H9 (cell line): Measurements from ENCODE around the gene OGFRL1. TPM values are rescaled to one million over a fixed set of nuclear protein-coding genes. Genes with fewer than 3 reads are reported as not detected.
A peak's percentile ranks its signal among the peaks of the same experiment; 100 is the strongest.

Experiments
- DNase-seq: peaks from one replicate; pipeline ENCODE4 v3.0.0-alpha.2; 2017
- H2AFZ ChIP-seq: one replicate; pipeline ENCODE4 v1.6.1; 2013; ENCODE audit warnings: mild to moderate bottlenecking, low read length, control low read depth, moderate library complexity
- H2AK5ac ChIP-seq: 2 replicates; pipeline ENCODE4 v1.6.1; 2013; ENCODE audit warnings: low read length, control low read depth, mixed read lengths; ENCODE audit not compliant: insufficient read length
- H2BK120ac ChIP-seq: one replicate; pipeline ENCODE4 v1.6.1; 2013; ENCODE audit warnings: low read depth, mild to moderate bottlenecking, low read length, control low read depth, inconsistent platforms; ENCODE audit not compliant: poor library complexity, severe bottlenecking
- H2BK12ac ChIP-seq: 2 replicates; pipeline ENCODE4 v1.6.1; 2013; ENCODE audit warnings: low read length, control low read depth, mixed read lengths, low read depth; ENCODE audit not compliant: insufficient read length
- H2BK15ac ChIP-seq: 2 replicates; pipeline ENCODE4 v1.6.1; 2013; ENCODE audit warnings: low read depth, low read length, control low read depth
- H2BK20ac ChIP-seq: one replicate; pipeline ENCODE4 v1.6.1; 2013; ENCODE audit warnings: low read depth, mild to moderate bottlenecking, low read length, control low read depth, inconsistent platforms; ENCODE audit not compliant: poor library complexity, severe bottlenecking
- H2BK5ac ChIP-seq: 2 replicates; pipeline ENCODE4 v1.6.1; 2013; ENCODE audit warnings: low read length, control low read depth, mixed read lengths; ENCODE audit not compliant: insufficient read length
- H3K14ac ChIP-seq: 2 replicates; pipeline ENCODE4 v1.6.1; 2013; ENCODE audit warnings: low read length, control low read depth; ENCODE audit not compliant: insufficient read depth
- H3K18ac ChIP-seq: 2 replicates; pipeline ENCODE4 v1.6.1; 2013; ENCODE audit warnings: low read depth, mild to moderate bottlenecking, mixed read lengths, low read length, control low read depth; ENCODE audit not compliant: insufficient read length
- H3K23ac ChIP-seq: 2 replicates; pipeline ENCODE4 v1.6.1; 2013; ENCODE audit warnings: low read length, control low read depth, mixed read lengths, low read depth; ENCODE audit not compliant: insufficient read length
- H3K23me2 ChIP-seq: 2 replicates; pipeline ENCODE4 v1.6.1; 2013; ENCODE audit warnings: low read depth, mild to moderate bottlenecking, mixed read lengths, low read length, control low read depth; ENCODE audit not compliant: insufficient read length, poor library complexity, severe bottlenecking
- H3K27ac ChIP-seq: 2 replicates; pipeline ENCODE4 v1.5.1; 2013; ENCODE audit warnings: low read length, control low read depth, mixed read lengths, low read depth; ENCODE audit not compliant: insufficient read length
- H3K27me3 ChIP-seq: 2 replicates; pipeline ENCODE4 v1.6.1; 2013; ENCODE audit warnings: low read length, control low read depth, inconsistent platforms; ENCODE audit not compliant: insufficient read depth
- H3K4ac ChIP-seq: 2 replicates; pipeline ENCODE4 v1.6.1; 2013; ENCODE audit warnings: low read depth, mild to moderate bottlenecking, control low read depth, inconsistent platforms, low read length, moderate library complexity
- H3K4me1 ChIP-seq: 2 replicates; pipeline ENCODE4 v1.6.1; 2013; ENCODE audit warnings: low read length, control low read depth, inconsistent platforms; ENCODE audit not compliant: insufficient read depth
- H3K4me2 ChIP-seq: 2 replicates; pipeline ENCODE4 v1.6.1; 2013; ENCODE audit warnings: low read length, control low read depth, mixed read lengths; ENCODE audit not compliant: insufficient read length, insufficient read depth
- H3K56ac ChIP-seq: 2 replicates; pipeline ENCODE4 v1.6.1; 2013; ENCODE audit warnings: low read depth, mild to moderate bottlenecking, mixed read lengths, low read length, control low read depth; ENCODE audit not compliant: insufficient read length
- H3K79me1 ChIP-seq: 2 replicates; pipeline ENCODE4 v1.6.1; 2013; ENCODE audit warnings: low read depth, mild to moderate bottlenecking, moderate library complexity, low read length, control low read depth, inconsistent platforms; ENCODE audit not compliant: insufficient read depth, poor library complexity, severe bottlenecking
- H3K79me2 ChIP-seq: 2 replicates; pipeline ENCODE4 v1.6.1; 2013; ENCODE audit warnings: low read length, control low read depth, inconsistent platforms; ENCODE audit not compliant: insufficient read depth
- H3K9ac ChIP-seq: 2 replicates; pipeline ENCODE4 v1.6.1; 2013; ENCODE audit warnings: low read length, control low read depth, mixed read lengths; ENCODE audit not compliant: insufficient read length; ENCODE audit errors: extremely low read depth
- H3K9me3 ChIP-seq: one replicate; pipeline ENCODE4 v1.6.1; 2013; ENCODE audit warnings: low read depth, low read length, inconsistent platforms; ENCODE audit not compliant: control insufficient read depth
- H3T11ph ChIP-seq: one replicate; pipeline ENCODE4 v1.6.1; 2013; ENCODE audit warnings: mild to moderate bottlenecking, low read length, control low read depth, inconsistent platforms
- H4K20me1 ChIP-seq: one replicate; pipeline ENCODE4 v1.6.1; 2013; ENCODE audit not compliant: control insufficient read depth, insufficient read length, insufficient read depth
- H4K5ac ChIP-seq: 2 replicates; pipeline ENCODE4 v1.6.1; 2013; ENCODE audit warnings: low read depth, mild to moderate bottlenecking, mixed read lengths, low read length, control low read depth; ENCODE audit not compliant: insufficient read length
- H4K8ac ChIP-seq: replicated peaks from 2 replicates; pipeline ENCODE4 v1.6.1; 2013; ENCODE audit warnings: low read length, control low read depth, mixed read lengths, low read depth; ENCODE audit not compliant: insufficient read length
- H4K91ac ChIP-seq: 2 replicates; pipeline ENCODE4 v1.6.1; 2013; ENCODE audit warnings: low read depth, mild to moderate bottlenecking, moderate library complexity, mixed read lengths, low read length, control low read depth; ENCODE audit not compliant: insufficient read length
- H3K27ac Mint-ChIP-seq, 3 experiments: 2 replicates in 2 of 3; 3 replicates in 1 of 3; pipeline ENCODE4 v1.8.0; 2020 to 2021; ENCODE audit warnings: mixed read lengths in 3 of 3, mild to moderate bottlenecking in 1 of 3, moderate library complexity in 1 of 3
- H3K27me3 Mint-ChIP-seq: 2 replicates; pipeline ENCODE4 v1.8.0; 2021; ENCODE audit warnings: low read depth, mild to moderate bottlenecking, moderate library complexity, mixed read lengths
- H3K36me3 Mint-ChIP-seq, 3 experiments: 2 replicates in 2 of 3; 3 replicates in 1 of 3; pipeline ENCODE4 v1.8.0; 2020 to 2021; ENCODE audit warnings: low read depth in 3 of 3, mixed read lengths in 3 of 3; ENCODE audit not compliant: insufficient read depth in 1 of 3
- H3K4me1 Mint-ChIP-seq, 2 experiments: 2 replicates each; pipeline ENCODE4 v1.8.0; 2020; ENCODE audit warnings: mixed read lengths in 2 of 2
- H3K4me3 Mint-ChIP-seq, 2 experiments: 2 replicates in 1 of 2; 3 replicates in 1 of 2; pipeline ENCODE4 v1.8.0; 2020 to 2021; ENCODE audit warnings: mild to moderate bottlenecking in 2 of 2, mixed read lengths in 2 of 2, moderate library complexity in 1 of 2
- H3K9me3 Mint-ChIP-seq, 2 experiments: 2 replicates in 1 of 2; 3 replicates in 1 of 2; pipeline ENCODE4 v1.8.0; 2020; ENCODE audit warnings: mild to moderate bottlenecking in 2 of 2, mixed read lengths in 2 of 2, moderate library complexity in 1 of 2
- total RNA-seq: library from RNA; stranded (reverse); gene quantifications from 2 replicates; pipeline ENCODE4 v1.2.1, GENCODE V29; 2021
- TF ChIP-seq, protein P1 (sequence below): fragments of 200-600 bp; sonication (generic); conservative IDR thresholded peaks from 3 replicates; pipeline ENCODE4 v1.8.0; 2021; ENCODE audit warnings: antibody characterized with exemption, mild to moderate bottlenecking

OGFRL1 gene
- total RNA-seq, 1 experiment from 2014 or later = 2.8 TPM

DNA sequence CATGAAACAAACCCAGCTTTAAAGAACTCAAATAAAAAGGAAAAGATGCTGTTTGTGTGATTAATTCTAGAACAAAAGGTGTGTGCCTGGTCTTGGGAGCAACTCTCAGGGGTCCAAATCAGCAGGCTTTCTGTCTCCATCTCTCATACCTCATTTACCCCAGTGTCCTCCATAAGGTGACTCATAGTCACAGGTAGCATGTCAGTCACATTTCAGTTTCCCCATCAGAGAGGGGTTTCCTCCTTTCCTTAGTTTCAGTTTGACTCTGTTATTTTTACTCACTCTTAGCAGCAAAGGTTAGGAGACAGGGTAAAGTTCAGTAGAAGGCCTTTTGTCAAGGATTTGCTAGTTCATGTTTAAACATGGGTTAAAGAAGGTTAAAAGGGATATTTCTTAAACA is 46.2 kb downstream of the OGFRL1 start:
- DNase-seq = no peak
- Histone ChIP-seq H4K8ac (no peak overlapping the region), H3K4me1 (peaks cover 5% of the 10 kb centered on the region; the same call in 1 of the 2 replicates), H3K18ac (no peak overlapping the region), H3K4ac (no peak overlapping the region), H3K79me2 (no peaks in the 10 kb centered on the region), H3K9ac (no peak overlapping the region), H4K20me1 (no peaks in the 10 kb centered on the region), H3K14ac (no peak overlapping the region), H3K27me3 (no peaks in the 10 kb centered on the region), H4K91ac (no peak overlapping the region), H3K27ac (no peak overlapping the region), H3T11ph (no peak overlapping the region), H3K56ac (no peak overlapping the region), H3K4me2 (no peak overlapping the region), H2BK12ac (no peak overlapping the region), H3K23me2 (no peaks in the 10 kb centered on the region), H2AFZ (no peak overlapping the region), H2BK15ac (no peak overlapping the region), H3K23ac (no peak overlapping the region), H4K5ac (no peak overlapping the region), H2BK5ac (no peak overlapping the region), H2BK20ac (no peak overlapping the region), H2BK120ac (no peak overlapping the region), H3K79me1 (no peaks in the 10 kb centered on the region), H3K9me3 (no peaks in the 10 kb centered on the region), H2AK5ac (no peak overlapping the region)
- Mint-ChIP-seq H3K9me3 (peaks cover 13 to 15% of the 10 kb centered on the region in 2 experiments), H3K27ac (peak overlapping the region; percentile 44 to 88 (median 78); a peak in 3 of 7 replicates), H3K36me3 (peaks cover 0 to 15% (median 8%) of the 10 kb centered on the region in 3 experiments; a peak in 5 of 7 replicates), H3K4me3 (peak overlapping the region in 1 of 2 experiments; percentile 27; a peak in 1 of 5 replicates), H3K4me1 (peaks cover 30 to 31% of the 10 kb centered on the region in 2 experiments), H3K27me3 (no peaks in the 10 kb centered on the region)
- TF ChIP-seq, protein P1, sequence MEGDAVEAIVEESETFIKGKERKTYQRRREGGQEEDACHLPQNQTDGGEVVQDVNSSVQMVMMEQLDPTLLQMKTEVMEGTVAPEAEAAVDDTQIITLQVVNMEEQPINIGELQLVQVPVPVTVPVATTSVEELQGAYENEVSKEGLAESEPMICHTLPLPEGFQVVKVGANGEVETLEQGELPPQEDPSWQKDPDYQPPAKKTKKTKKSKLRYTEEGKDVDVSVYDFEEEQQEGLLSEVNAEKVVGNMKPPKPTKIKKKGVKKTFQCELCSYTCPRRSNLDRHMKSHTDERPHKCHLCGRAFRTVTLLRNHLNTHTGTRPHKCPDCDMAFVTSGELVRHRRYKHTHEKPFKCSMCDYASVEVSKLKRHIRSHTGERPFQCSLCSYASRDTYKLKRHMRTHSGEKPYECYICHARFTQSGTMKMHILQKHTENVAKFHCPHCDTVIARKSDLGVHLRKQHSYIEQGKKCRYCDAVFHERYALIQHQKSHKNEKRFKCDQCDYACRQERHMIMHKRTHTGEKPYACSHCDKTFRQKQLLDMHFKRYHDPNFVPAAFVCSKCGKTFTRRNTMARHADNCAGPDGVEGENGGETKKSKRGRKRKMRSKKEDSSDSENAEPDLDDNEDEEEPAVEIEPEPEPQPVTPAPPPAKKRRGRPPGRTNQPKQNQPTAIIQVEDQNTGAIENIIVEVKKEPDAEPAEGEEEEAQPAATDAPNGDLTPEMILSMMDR = no peak
